Ishikawa (cell line): ENCODE data around the gene TRDN.

ENCODE experiments used
- EGR1 ChIP-seq: IDR thresholded peaks from 2 replicates; pipeline ENCODE4 v1.6.1; 2012
- EP300 ChIP-seq: IDR thresholded peaks from 2 replicates; pipeline ENCODE4 v1.6.1; 2012; ENCODE audit warnings: borderline replicate concordance
- MAX ChIP-seq: IDR thresholded peaks from 2 replicates; pipeline ENCODE4 v1.6.1; 2012
- NFIC ChIP-seq: IDR thresholded peaks from 2 replicates; pipeline ENCODE4 v1.6.1; 2012
- RAD21 ChIP-seq: IDR thresholded peaks from 2 replicates; pipeline ENCODE4 v1.6.1; 2012; ENCODE audit warnings: low read depth
- TAF1 ChIP-seq: IDR thresholded peaks from 2 replicates; pipeline ENCODE4 v1.6.1; 2012; ENCODE audit warnings: low read depth, mild to moderate bottlenecking
- TEAD4 ChIP-seq: IDR thresholded peaks from 2 replicates; pipeline ENCODE4 v1.6.1; 2012
- YY1 ChIP-seq: IDR thresholded peaks from 2 replicates; pipeline ENCODE4 v1.6.1; 2012; ENCODE audit warnings: low read depth
- ZBTB7A ChIP-seq: IDR thresholded peaks from 2 replicates; pipeline ENCODE4 v1.6.1; 2012; ENCODE audit warnings: low read depth

- TF ChIP-seq NFIC (no peak), MAX (no peak), ZBTB7A (no peak), EGR1 (no peak), YY1 (no peak), TEAD4 (no peak), TAF1 (no peak), EP300 (no peak), RAD21 (no peak)
Measured at GRCh38 chr6:123456836-123457235, 179.9 kb downstream of the TRDN start.
